ENCODE results near the gene LDLRAD4. TPM values are rescaled to one million over a fixed set of nuclear protein-coding genes. Genes with fewer than 3 reads are reported as not detected.

LDLRAD4 gene
- polyA plus RNA-seq, 1 of the 3 experiments (the other 2 are of a cell fraction), result 0.16 TPM

DNA sequence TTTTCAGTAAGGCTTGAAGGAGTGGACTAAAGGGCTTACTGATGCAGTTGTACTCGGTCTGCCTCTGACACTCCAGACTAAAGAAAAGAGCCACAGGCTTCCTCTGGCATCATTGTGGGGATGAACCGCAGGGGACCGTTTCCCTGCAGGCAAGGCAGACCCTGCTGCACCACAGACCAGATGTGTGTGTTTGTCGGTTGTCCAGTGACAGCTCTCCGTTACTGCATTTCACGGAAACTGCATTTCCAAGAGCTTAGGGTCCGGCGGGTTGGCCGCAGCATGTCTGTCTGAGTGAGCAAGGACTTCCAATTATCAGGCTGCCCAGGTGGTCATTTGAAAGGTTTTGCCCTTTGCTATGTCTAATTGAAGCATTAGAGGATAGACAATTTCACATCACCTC, 409.7 kb downstream of the LDLRAD4 start:
- ChIA-PET CTCF (interaction anchor here (1.3 to 4.2 kb wide), 5 partner anchors 42 to 515 kb away, joined by 4 to 79 read pairs (median 11); no protein-coding TSS in a partner anchor), POLR2A (no interaction called here)
- no peak overlapping the region for H3K4me3 ChIP-seq (ENCODE audit: low read depth in 2 of 2, low read length in 1 of 2)
- no peaks in the 10 kb centered on the region for H3K9me2 ChIP-seq
- TF ChIP-seq, protein P1, sequence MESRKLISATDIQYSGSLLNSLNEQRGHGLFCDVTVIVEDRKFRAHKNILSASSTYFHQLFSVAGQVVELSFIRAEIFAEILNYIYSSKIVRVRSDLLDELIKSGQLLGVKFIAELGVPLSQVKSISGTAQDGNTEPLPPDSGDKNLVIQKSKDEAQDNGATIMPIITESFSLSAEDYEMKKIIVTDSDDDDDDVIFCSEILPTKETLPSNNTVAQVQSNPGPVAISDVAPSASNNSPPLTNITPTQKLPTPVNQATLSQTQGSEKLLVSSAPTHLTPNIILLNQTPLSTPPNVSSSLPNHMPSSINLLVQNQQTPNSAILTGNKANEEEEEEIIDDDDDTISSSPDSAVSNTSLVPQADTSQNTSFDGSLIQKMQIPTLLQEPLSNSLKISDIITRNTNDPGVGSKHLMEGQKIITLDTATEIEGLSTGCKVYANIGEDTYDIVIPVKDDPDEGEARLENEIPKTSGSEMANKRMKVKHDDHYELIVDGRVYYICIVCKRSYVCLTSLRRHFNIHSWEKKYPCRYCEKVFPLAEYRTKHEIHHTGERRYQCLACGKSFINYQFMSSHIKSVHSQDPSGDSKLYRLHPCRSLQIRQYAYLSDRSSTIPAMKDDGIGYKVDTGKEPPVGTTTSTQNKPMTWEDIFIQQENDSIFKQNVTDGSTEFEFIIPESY (IDR thresholded peaks at IDR 0.05; ENCODE audit: borderline replicate concordance, low read depth), result no peak
- TF ChIP-seq RCOR1 (IDR thresholded peaks at IDR 0.05; ENCODE audit: low read length) (no peak), RXRA (IDR thresholded peaks at IDR 0.05; ENCODE audit: borderline replicate concordance, low read depth) (no peak), TAF1 (IDR thresholded peaks at IDR 0.05; ENCODE audit: borderline replicate concordance, low read depth, low read length) (no peak), FOSL2 (IDR thresholded peaks at IDR 0.05; ENCODE audit: borderline replicate concordance, low read depth) (no peak), POLR2AphosphoS5 (IDR thresholded peaks at IDR 0.05; ENCODE audit: low read depth, low read length) (no peak)
- TF ChIP-seq, protein P2, sequence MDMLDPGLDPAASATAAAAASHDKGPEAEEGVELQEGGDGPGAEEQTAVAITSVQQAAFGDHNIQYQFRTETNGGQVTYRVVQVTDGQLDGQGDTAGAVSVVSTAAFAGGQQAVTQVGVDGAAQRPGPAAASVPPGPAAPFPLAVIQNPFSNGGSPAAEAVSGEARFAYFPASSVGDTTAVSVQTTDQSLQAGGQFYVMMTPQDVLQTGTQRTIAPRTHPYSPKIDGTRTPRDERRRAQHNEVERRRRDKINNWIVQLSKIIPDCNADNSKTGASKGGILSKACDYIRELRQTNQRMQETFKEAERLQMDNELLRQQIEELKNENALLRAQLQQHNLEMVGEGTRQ (IDR thresholded peaks at IDR 0.05; ENCODE audit: borderline replicate concordance, low read depth, low read length), result no peak
- no peaks in the 10 kb centered on the region for H3K36me3 ChIP-seq (replicated peaks in 1 of 2; ENCODE audit: control insufficient read depth in 1 of 2, insufficient read depth in 2 of 2, low read length in 1 of 2)
- peaks cover 0 to 36% of the 10 kb centered on the region in 2 experiments; a peak in 2 of 4 replicates for H3K4me1 ChIP-seq (ENCODE audit: control insufficient read depth in 1 of 2, insufficient read depth in 2 of 2, low read depth in 1 of 2, low read length in 1 of 2)
- no peaks in the 10 kb centered on the region for H4K20me1 ChIP-seq (ENCODE audit: insufficient read depth)
- H3K9me3 ChIP-seq, result no peaks in the 10 kb centered on the region
- DNase-seq, result no peak
- H3K9ac ChIP-seq, result no peak overlapping the region
- WGBS (ENCODE audit: low lambda C conversion rate), result 54% methylated on average over 7 of the region's 9 CpGs
- no peaks in the 10 kb centered on the region for H3K79me2 ChIP-seq (ENCODE audit: insufficient read depth)
- H3K27ac ChIP-seq (ENCODE audit: low read depth in 2 of 2, low read length in 1 of 2), result peak overlapping the region in 1 of 2 experiments; percentile 34; a peak in 1 of 4 replicates
- no peaks in the 10 kb centered on the region for H3K27me3 ChIP-seq (ENCODE audit: insufficient read depth)
- H3F3A ChIP-seq (replicated peaks; ENCODE audit: insufficient read depth), result no peaks in the 10 kb centered on the region
- no peak overlapping the region for H3K4me2 ChIP-seq
- H2AFZ ChIP-seq (ENCODE audit: low read depth), result no peak overlapping the region

DNA sequence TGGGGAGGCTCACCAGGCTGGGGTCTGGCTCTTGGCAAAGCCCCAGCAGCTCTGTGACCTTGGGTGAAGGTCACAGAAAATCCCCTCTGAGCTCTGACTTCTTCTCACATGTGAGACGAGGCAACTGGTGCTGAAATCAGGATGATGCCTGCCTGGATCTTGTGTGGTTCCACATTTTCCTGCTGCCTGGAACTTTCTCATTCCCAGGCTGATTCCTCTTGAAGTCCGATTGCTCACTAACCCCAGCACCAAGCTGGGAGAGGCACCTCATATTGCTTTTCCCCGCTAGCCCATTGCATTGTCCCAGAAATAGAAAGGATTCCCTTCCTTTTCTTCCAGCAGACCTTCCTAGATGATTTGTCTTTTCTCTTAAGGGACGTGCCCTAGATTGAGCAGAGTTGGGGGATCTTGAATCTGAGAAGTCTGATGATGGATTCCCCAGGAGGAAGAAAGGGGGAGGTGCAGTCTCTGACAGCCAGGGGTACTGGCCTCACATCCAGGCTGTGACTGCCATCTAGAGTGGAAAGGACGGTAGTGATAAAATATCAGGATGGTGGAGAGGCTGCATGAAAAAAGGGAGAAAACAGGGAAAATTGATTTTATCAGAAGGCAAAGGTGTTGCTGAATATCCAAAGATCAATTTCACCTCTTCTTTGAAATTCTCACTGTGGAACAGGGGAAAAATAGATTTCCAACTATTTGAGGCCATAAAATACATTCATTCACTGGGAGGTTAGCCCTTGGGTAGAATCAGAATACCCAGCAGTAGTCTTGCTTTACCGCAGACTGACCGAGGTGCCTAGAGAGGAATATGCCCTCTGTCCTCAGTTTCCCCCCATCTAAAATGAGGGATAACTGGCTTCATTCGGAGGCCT, 411.5 kb downstream of the LDLRAD4 start:
- H3K4me3 ChIP-seq (ENCODE audit: low read depth in 2 of 2, low read length in 1 of 2), result peak overlapping the region in 1 of 2 experiments; percentile 1; a peak in 1 of 4 replicates
- CTCF ChIA-PET, result interaction anchor here (0.5 to 4.2 kb wide), 33 partner anchors 9 to 886 kb away, joined by 3 to 79 read pairs (median 4); no protein-coding TSS in a partner anchor
- H3K4me2 ChIP-seq, result no peak overlapping the region
- DNase-seq, result peak; percentile 91
- H3K9me3 ChIP-seq, result no peaks in the 10 kb centered on the region
- WGBS (ENCODE audit: low lambda C conversion rate), result 45% methylated on average over 8 of the region's 8 CpGs
- no peak overlapping the region for H3K9ac ChIP-seq
- H3K9me2 ChIP-seq, result no peaks in the 10 kb centered on the region
- H4K20me1 ChIP-seq (ENCODE audit: insufficient read depth), result no peaks in the 10 kb centered on the region
- peaks cover 0 to 24% of the 10 kb centered on the region in 2 experiments; a peak in 2 of 4 replicates for H3K4me1 ChIP-seq (ENCODE audit: control insufficient read depth in 1 of 2, insufficient read depth in 2 of 2, low read depth in 1 of 2, low read length in 1 of 2)
- H3K36me3 ChIP-seq (replicated peaks in 1 of 2; ENCODE audit: control insufficient read depth in 1 of 2, insufficient read depth in 2 of 2, low read length in 1 of 2), result no peaks in the 10 kb centered on the region
- H3K27me3 ChIP-seq (ENCODE audit: insufficient read depth), result no peaks in the 10 kb centered on the region
- H3K27ac ChIP-seq (ENCODE audit: low read depth in 2 of 2, low read length in 1 of 2), result peak overlapping the region in 1 of 2 experiments; percentile 76; a peak in 2 of 4 replicates
- POLR2A ChIA-PET, result no interaction called here
- no peak overlapping the region for H2AFZ ChIP-seq (ENCODE audit: low read depth)
- no peaks in the 10 kb centered on the region for H3F3A ChIP-seq (replicated peaks; ENCODE audit: insufficient read depth)
- H3K79me2 ChIP-seq (ENCODE audit: insufficient read depth), result no peaks in the 10 kb centered on the region
- no peak for TF ChIP-seq RCOR1 (IDR thresholded peaks at IDR 0.05; ENCODE audit: low read length)
- no peak for TF ChIP-seq EP300 (IDR thresholded peaks at IDR 0.05; ENCODE audit: borderline replicate concordance in 1 of 2, low read depth in 1 of 2, low read length in 1 of 2)
- peak; percentile 61 for TF ChIP-seq CHD2 (IDR thresholded peaks at IDR 0.05; ENCODE audit: low read length, partially characterized antibody)
- no peak for TF ChIP-seq ELF1 (IDR thresholded peaks at IDR 0.05)
- no peak for TF ChIP-seq NRF1 (IDR thresholded peaks at IDR 0.05; ENCODE audit: low read depth, low read length)
- no peak for TF ChIP-seq TEAD4 (IDR thresholded peaks at IDR 0.05; ENCODE audit: borderline replicate concordance, insufficient read depth)
- TF ChIP-seq, protein P3, sequence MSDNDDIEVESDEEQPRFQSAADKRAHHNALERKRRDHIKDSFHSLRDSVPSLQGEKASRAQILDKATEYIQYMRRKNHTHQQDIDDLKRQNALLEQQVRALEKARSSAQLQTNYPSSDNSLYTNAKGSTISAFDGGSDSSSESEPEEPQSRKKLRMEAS (IDR thresholded peaks at IDR 0.05; ENCODE audit: low read depth), result no peak
- no peak for TF ChIP-seq YY1 (IDR thresholded peaks at IDR 0.05; ENCODE audit: low read depth)
- TF ChIP-seq MEF2A (IDR thresholded peaks at IDR 0.05; ENCODE audit: borderline replicate concordance, low read depth), result no peak
- TF ChIP-seq FOSL2 (IDR thresholded peaks at IDR 0.05; ENCODE audit: borderline replicate concordance, low read depth), result no peak
- no peak for TF ChIP-seq SIN3A (IDR thresholded peaks at IDR 0.05; ENCODE audit: borderline replicate concordance, low read depth, low read length)
- TF ChIP-seq SMC3 (IDR thresholded peaks at IDR 0.05; ENCODE audit: low read depth, low read length), result peak; percentile 84
- TF ChIP-seq RAD21 (IDR thresholded peaks at IDR 0.05; ENCODE audit: low read length), result peak; percentile 96
- TF ChIP-seq, protein P4, sequence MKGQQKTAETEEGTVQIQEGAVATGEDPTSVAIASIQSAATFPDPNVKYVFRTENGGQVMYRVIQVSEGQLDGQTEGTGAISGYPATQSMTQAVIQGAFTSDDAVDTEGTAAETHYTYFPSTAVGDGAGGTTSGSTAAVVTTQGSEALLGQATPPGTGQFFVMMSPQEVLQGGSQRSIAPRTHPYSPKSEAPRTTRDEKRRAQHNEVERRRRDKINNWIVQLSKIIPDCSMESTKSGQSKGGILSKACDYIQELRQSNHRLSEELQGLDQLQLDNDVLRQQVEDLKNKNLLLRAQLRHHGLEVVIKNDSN (IDR thresholded peaks at IDR 0.05; ENCODE audit: borderline replicate concordance, low read depth), result no peak
- no peak for TF ChIP-seq POLR2AphosphoS5 (IDR thresholded peaks at IDR 0.05; ENCODE audit: low read depth, low read length)
- no peak for TF ChIP-seq RXRA (IDR thresholded peaks at IDR 0.05; ENCODE audit: borderline replicate concordance, low read depth)
- TF ChIP-seq, protein P5, sequence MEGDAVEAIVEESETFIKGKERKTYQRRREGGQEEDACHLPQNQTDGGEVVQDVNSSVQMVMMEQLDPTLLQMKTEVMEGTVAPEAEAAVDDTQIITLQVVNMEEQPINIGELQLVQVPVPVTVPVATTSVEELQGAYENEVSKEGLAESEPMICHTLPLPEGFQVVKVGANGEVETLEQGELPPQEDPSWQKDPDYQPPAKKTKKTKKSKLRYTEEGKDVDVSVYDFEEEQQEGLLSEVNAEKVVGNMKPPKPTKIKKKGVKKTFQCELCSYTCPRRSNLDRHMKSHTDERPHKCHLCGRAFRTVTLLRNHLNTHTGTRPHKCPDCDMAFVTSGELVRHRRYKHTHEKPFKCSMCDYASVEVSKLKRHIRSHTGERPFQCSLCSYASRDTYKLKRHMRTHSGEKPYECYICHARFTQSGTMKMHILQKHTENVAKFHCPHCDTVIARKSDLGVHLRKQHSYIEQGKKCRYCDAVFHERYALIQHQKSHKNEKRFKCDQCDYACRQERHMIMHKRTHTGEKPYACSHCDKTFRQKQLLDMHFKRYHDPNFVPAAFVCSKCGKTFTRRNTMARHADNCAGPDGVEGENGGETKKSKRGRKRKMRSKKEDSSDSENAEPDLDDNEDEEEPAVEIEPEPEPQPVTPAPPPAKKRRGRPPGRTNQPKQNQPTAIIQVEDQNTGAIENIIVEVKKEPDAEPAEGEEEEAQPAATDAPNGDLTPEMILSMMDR (IDR thresholded peaks at IDR 0.05), result peak; percentile 80

Measured in SK-N-SH (cell line).